ENCODE results near the gene CALML5.
"Not testable (repeated sequence)": the region's sequence is repeated elsewhere in the genome, so short reads cannot be mapped to it uniquely, and the experiment has no call there.

The CALML5 gene

DNA sequence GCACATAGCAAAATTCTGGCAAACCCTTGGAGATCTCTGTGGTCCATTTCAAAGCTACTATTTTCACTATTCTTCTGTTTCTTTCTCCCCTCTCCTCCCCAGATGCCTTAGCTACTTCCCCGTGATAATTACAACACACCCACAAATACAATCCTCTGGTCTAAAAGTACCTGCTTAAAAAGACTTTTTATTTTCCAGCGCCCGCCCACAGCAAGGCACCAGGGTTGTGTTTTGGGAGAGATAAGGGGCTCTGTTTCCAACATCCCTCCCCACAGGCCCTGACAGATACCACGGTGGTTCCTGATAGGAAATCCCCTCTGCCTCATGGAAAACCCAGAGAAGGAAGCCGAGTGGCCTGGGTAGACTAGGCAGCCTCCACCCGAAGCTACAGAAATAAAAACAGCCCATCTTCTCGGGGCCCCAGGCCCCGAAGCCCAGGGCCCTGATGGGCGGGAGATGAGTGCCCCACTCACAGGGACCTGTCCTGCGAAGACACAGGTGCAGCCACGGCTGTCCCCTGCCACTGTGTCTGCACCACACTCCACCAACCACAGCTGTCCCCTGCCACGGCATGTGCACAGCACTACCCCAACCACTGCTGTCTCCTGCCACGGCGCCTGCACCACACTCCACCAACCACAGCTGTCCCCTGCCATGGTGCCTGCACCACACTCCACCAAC is 19.7 kb downstream of the CALML5 start:
- DNase-seq = no peak

DNA sequence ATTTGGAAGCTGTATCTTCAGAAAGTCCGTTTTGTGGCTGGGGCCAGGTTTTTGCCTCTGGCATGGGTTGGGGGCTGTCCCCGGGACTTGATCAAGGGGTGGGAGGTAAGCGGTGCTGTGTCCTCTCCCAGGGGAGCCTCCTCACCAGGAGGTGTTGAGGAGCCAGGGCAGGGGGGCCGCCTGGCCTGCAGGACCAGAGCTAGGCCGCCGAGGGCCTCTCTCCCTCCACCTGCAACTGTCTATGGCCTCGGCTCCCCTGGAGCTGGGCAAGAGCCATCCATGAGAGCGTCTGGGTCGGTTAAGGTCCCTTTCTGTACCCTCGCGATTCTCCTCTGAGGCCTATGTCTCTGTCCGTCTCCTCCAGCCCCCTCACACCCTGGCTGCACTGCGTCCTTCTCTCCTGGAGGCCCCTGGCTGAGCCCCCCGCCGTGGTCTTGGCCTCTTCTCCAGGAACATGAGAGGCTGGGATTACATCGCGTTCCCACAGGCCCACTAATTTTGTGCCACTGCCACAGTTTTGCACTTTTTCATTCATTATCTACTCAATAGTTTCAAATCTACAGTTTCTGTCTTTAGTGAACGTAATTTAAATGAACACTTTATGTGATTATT is 20.6 kb downstream of the CALML5 start:
- DNase-seq = no peak

DNA sequence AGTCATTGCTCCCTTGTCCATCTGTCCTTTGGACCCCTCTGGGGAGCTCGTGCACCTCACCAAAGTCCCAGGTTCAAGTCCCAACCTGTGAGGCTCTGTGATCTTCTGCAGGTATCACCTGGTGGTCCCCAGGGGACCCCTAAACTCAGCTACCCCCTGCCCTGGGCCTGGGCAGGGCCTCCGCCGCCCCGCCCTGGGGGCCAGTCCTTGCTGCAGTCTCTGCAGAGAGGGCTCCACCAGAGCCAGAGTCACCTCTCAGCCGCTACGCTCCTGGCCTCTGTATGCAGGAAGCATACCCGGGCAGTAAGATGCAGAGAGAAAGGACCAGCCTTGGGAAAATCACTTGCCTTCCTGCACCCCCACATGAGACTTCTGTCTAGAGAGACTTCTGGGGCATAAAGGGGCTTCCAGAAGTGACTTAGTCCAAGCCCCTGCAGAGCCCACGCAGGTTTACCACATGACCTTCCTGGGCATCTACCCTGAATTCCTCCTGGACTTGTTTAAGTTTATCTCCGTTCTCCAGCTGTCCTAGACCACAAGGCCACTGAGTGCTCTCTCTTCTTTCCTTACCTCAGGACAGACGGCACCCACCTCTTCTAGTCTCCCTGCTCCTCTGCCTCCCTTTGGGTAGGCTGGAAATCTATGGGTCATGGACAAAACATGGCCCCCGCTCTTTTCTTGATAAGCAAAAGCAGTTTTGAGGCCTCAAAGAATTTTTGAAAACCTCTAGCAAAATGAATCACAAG is 21.2 kb downstream of the CALML5 start:
- no peak for DNase-seq

DNA sequence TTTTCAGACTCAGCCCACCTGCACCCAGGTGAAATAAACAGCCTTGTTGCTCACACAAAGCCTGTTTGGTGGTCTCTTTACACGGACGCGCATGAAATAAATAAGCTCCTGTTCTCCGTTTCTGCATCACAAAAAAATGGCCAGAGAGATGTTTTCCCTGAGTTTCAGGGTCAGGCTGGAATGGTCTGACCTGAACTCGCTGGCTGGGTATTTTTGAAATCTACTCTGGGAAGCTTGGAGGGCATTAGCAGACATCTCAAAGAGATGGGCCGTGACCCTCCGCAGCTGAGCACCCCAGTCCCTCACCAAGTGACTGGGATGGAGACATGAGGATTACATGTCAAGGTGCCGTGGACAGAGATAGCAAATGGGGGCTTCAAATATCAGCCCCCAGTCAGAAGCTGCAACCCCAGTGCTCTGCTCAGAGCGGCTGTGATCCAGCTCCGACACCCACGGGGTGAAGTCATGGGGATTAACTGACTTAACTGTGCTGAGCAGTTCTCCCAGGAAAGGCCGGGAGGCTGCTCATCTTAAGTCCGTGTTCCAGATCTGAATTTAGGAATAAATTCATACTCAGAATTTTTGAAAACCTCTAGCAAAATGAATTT is 22.3 kb downstream of the CALML5 start:
- DNase-seq = peak; percentile 19

DNA sequence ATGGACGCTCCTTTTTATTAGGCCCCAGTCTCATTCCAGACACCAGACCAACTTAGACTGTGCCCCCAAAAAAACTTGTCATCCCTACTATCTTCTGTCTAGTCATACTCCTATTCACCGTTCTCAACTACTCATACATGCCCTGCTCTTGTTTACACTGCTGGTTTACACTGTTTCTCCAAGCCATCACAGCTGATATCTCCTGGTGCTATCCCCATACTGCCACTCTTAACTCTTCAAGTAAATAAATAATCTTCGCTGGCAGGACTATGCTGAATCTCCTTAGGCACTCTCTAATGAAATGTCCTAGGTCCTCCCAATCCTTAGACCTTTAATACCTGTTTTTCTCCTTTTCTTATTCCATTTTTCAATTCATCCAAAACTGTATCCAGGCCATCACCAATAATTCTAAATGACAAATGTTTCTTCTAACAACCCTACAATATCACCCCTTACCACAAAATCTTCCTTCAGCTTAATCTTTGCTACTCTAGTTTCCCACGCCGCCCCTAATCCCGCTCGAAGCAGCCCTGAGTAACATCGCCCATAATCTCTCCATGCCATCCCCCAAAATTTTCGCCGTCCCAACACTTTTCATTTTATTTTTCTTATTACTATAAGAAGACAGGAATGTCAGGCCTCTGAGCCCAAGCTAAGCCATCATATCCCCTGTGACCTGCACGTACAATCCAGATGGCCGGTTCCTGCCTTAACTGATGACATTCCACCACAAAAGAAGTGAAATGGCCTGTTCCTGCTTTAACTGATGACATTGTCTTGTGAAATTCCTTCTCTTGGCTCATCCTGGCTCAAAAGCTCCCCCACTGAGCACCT is 23.2 kb downstream of the CALML5 start:
- DNase-seq = not testable (repeated sequence)

DNA sequence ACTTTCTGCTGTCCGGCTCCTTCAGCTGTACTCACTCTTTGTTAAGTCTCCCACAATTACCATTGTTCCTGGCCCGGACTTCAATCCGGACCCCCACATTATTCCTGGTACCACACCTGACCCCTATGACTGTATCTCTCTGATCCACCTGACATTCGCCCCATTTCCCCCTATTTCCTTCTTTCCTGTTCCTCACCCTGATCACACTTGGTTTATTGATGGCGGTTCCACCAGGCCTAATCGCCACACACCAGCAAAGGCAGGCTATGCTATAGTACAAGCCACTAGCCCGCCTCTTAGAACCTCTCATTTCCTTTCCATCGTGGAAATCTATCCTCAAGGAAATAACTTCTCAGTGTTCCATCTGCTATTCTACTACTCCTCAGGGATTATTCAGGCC is 24.3 kb downstream of the CALML5 start:
- DNase-seq = not testable (repeated sequence)

DNA sequence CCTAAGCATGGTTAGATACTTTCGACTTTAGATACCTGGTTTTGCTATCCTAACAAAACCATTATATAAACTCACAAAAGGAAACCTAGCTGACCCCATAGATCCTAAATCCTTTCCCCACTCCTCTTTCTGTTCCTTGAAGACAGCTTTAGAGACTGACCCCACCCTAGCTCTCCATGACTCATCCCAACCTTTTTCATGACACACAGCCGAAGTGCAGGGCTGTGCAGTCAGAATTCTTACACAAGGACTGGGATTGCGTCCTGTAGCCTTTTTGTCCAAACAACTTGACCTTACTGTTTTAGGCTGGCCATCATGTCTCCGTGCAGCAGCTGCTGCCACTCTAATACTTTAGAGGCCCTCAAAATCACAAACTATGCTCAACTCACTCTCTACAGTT is 24.7 kb downstream of the CALML5 start:
- DNase-seq = not testable (repeated sequence)

DNA sequence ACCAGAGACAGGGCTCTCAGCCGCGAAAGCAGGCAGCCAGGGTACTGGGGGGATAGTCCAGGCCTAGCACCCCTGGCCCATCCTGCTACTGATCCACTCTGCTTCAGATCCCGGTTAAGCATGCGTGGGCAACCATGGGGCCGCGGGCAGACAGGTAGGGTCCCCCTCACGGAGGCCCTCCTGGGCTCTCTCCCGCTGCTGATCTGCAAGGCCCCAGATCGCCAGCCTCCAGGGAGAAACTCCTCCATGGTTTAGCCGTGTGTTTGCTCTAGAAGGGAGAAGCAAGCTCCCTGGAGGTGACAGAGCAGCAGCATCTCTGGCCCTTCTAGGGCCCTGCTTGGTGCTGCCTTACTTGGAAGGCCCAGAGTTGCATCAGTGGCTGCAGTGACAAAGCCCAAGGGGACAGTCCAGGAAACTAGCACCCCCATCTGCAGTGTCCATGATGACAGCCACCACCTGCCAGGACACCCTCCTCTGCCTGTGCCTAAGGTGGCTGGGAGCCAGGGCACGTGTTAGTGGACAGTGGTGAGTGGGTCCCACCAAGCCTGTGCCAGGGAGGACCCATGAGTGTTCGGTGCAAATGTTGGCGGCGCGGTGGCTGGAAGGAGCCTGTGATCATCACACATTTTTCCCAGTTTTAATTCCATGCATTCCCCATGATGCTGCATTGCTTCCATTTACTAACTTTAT is 29.2 kb downstream of the CALML5 start:
- DNase-seq = no peak

DNA sequence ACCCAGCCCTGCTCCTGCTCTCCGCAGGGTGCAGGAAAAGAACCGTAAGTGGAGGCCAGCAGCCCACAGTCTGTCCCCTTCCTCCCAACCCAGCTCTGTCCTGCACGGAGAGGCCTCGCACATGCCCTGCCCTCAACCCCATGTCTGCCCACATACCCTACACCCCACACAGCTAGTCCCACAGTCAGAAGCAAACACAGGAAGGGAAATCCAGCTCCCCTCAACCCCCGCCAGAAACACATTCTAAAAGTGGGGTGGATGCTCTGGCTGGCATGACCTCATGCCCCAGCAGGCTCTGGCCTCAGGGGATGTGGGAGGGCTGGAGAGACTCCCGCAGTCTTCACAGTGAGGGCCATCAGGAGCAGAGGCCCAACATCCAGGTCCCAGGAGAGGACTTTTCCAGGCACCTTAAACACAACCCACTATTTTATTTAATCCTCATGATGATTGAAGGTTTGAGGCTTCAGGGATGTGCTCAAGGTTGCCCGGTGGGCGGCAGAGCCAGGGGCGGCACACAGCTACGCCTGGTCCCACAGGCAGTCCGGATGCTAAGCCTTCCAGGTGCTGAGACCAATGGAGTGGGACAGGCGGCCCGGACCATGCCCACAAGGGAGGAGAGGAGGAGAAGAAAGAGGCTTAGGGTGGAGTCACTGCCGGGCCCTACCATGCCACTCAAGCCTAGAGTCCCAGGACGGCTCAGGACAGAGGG is 29.9 kb downstream of the CALML5 start:
- no peak for DNase-seq

DNA sequence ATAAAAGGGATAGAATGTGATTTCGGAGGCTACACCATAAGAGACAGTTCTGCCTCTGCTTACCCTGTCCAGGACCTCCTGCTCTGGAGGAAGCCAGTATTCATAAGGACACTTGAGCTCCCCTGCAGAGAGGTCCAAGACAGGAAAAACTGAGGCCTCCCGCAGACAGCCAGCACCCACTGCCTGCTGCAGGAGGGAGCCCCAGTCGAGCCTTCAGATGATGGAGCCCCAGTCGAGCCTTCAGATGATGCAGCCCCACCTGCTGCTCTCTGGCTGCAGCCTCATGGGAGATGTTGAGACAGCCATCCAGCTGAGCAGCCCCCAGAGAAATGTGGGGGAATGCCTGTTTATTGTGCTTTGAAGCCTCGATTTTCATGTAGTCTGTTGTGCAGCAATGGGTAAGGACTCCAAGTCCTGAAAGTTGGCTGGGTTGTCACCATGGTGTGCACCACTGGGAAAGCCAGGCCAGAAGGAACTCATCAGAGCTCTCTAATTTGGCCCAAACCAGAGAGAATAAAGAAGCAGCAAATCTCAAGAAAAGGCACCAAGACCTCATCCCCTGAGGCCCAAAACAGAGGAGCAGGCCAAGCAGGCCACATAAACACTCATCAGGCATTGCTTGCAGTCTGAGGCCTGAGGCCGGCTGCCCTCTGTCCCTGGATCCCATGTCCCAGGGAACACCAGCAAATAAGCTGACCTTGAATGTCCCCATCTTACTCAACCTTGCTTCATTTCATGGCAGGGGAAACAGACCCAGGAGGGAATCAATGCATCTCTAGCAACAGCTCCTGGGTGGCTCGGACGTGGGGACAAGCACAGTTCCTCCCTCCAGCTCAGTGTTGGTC is 30.9 kb downstream of the CALML5 start:
- no peak for DNase-seq

DNA sequence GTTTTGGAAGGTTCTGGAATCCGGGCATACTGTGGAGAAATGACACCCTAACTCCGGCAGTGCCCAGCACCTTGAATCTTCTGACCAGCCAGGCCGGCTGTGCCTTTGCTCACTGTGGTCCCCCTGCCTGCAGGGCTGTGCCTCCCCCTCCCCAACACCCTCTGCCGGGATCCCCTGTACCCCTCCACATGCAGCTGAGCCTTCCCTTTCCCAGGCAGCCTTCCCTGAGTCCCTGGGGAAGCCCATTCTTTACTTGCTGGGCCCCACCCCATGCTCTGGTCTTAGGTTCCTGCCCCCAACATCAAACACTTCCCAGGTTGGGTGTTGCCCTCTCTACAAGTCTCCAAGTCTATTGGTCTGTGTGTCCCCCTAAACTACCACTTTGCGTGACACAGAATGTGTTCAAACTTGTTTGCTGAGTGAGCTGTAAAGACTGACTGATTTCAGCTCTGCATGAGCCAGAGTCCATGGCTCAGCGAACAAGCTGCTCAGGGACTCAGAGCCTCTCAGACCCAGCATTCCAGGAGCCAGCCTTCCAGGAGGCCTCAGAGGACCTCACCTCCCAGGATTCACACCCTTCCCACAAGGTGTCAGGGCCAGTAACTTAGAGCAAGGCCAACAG is 31.6 kb downstream of the CALML5 start:
- DNase-seq = no peak

DNA sequence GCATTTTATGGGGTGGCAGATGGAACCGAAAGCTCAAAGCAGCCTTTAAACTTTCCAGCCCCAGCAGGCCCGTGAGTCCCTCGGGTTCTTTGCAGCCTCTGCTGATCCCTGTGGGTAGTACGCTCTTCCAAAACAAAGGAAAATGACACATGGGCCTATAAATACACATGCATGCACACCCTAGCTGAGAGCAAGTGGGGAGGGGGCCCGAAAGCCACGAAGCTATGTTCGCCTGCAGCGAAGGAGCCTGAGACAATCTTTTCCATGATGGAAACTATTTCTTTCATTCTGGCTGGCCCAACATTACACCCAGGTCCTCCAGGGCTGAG is 32.2 kb downstream of the CALML5 start:
- no peak for DNase-seq

DNA sequence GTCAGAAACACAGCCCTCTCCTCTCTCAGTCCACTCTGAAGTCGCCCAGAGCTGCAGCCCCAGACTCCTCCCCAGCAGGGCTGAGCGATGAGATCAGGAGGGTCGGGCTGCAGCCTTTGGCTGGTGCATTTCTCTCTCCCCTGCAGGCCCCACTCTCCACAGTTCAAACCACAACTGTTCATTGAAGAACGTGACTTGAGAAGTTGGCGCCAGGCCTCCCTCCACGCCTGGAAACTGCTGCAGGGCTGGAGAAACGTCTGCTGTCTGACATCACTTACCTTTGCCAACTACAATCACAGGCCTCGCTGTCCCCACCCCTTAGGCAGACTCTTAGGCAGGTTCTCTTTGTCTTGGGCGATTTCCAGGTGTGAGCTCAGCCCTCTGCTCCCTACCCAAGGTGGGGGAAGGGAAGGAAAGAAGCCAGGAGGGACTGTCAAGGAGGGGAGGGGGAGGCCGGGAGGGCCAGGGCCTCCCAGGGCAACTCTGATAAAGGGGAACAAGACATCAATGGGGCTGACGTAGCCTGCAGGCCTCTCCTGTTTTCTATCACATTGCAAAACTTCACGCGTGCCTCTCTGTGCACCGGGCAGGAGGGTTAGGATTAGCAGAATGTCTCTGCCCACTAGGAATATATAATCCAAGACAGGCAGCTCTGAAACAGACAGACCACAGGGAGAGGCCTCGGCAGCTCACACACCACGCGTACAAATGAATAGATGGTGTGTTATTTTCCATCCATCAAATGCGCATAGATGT is 32.7 kb downstream of the CALML5 start:
- no peak for DNase-seq

DNA sequence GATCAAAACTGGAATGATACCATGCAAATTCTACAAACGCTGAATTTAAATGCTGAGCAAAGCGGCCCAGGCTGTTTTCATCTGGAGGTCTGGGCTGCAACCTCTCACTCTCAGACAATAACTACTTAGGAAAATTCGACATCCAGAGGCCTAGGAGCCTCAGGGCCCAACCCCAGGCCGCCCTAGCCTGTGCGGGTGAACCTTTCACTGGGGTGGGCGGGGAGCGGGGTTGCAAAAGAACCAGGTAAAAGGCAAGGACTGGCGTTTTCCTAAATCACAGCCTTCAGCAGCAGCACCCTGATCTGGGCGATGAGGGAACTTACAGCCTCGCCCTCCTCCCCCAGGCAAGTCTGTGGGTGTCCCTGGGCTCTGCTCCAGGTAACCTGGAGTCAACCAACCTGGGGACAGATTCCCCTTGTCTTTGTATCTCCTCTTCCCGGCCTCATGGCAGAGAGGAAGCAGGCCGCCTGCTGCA is 33.4 kb downstream of the CALML5 start:
- no peak for DNase-seq

DNA sequence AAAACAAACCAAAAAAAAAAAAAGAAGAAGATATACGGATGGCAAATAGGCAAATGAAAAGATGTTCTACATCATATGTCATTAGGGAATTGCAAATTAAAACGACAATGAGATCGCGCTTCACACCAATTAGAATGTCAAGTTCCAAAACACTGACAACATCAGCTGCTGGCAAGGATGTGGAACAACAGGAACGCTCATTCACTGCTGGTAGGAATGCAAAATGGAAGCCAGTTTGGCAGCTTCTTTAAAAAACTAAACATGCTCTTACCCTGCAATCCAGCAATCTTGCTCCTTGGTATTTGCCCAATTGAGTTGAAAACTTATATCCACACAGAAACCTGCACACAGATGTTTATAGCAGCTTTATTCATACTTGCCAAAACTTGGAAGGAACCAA is 34.8 kb downstream of the CALML5 start:
- no peak for DNase-seq

DNA sequence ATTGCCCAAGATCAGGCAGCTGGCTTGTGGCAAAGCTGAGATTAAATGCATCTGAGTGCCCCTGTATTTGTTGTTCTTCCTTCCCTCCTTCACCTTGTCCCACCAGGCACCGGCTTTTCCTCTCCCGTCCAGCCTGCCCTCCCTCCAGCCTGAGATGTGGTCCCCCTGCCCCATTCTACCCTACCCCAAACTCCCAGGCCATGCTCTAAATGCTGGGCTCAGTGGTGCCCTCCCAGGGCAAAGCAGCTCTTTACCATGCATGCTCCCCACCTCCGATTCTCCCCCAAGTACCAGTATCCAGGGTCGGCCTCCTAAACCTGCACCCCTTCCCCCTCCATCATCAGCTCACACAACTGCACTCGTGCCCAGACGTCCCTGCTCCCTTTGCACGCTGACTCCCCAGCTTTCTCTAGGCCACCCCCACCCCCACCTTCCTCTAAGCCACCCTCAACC is 36.5 kb downstream of the CALML5 start:
- no peak for DNase-seq

DNA sequence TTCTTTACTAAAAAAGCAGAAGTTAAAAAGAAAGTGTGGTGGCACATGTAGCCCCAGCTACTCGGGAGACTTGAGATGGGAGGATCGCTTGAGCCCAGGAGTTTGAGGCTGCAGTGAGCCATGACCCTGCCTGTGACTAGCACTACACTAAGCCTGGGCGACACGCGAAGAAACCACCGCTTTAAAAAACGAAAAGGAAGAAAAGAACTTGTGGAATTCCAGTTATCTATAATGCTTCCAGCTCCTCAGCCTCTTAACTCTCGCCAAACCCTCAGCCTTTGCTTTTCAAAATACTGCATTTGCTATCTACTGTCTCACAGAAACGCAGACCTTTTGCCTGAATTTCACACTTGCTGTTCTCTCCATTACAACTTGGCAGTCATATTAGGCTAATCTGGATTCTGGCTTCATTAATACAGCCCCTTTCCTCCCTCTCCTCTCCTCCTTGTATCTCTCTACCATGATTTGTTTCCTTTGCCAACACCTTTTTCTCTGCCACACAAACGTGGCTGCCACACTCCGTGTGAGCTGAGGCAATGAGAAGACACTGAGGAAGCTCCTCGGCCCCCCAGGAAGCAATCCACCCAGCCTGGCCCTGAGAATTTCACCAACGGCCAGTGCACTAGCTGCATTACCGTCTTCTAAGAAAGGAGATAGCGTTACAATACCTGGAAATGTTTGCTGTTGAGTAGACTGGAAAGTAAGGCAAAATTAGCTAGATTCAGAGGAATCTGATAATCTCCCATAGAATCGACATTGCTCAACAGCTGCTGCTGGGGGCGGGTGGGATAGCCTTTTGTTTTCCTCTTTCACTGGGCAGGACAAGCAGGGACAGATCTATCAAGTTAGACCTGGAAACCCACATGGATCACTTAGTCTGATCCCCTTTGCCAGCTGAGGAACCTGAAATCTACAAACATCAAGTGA is 37.2 kb downstream of the CALML5 start:
- no peak for DNase-seq

DNA sequence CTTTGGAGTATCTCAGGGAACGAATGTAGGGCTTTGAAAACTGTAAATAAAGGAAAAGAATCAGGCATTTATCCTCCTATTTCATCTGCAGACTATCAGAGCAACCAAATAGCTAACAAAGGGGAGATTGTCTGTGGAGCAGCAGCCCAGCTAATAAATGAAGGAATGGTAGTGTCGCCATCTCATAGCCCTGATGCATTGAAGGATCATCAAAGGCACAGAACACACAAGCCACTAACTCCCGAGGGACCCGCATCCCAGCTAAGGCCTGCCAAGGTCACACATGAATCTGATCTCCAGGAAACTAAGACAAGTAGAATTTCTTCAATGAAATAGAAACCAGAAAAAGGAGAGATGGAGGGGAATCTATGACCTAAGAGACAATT is 38.2 kb downstream of the CALML5 start:
- no peak for DNase-seq

Measured in HCEC 1CT (cell line).